Keratinocyte (primary cell): ENCODE data around the gene TUBGCP6. TPM values are rescaled to one million over a fixed set of nuclear protein-coding genes. Genes with fewer than 3 reads are reported as not detected.

Source experiments
- DNase-seq: peaks from one replicate; pipeline ENCODE4 v3.0.0-alpha.2; 2011; ENCODE audit warnings: low read depth, missing footprints, low spot score
- FAIRE-seq: peaks from 2 replicates; lab custom pipeline; 2011; peaks lifted over from hg19 to GRCh38; lab: Jason Lieb, UNC
- H2AFZ ChIP-seq: 2 replicates; pipeline ENCODE4 v1.6.0; 2012; ENCODE audit warnings: low read length, control low read depth, inconsistent platforms; ENCODE audit not compliant: control insufficient read depth
- H3K27ac ChIP-seq: 2 replicates; pipeline ENCODE4 v1.5.1; 2011; ENCODE audit warnings: low read length; ENCODE audit not compliant: control insufficient read depth, insufficient read depth
- H3K27me3 ChIP-seq: 3 replicates; pipeline ENCODE4 v1.6.0; 2011; ENCODE audit warnings: low read length; ENCODE audit not compliant: control insufficient read depth, insufficient read depth; ENCODE audit errors: extremely low read depth
- H3K36me3 ChIP-seq, 2 experiments: 2 replicates in 1 of 2; 3 replicates in 1 of 2; pipeline ENCODE4 v1.5.1; 2011; ENCODE audit warnings: low read length in 2 of 2, mild to moderate bottlenecking in 1 of 2; ENCODE audit not compliant: control insufficient read depth in 2 of 2, insufficient read depth in 2 of 2; ENCODE audit errors: extremely low read depth in 1 of 2
- H3K4me1 ChIP-seq: 3 replicates; pipeline ENCODE4 v1.5.1; 2011; ENCODE audit warnings: low read length; ENCODE audit not compliant: control insufficient read depth, insufficient read depth; ENCODE audit errors: extremely low read depth
- H3K4me2 ChIP-seq: 3 replicates; pipeline ENCODE4 v1.6.0; 2011; ENCODE audit warnings: low read depth, low read length; ENCODE audit not compliant: control insufficient read depth, insufficient read depth; ENCODE audit errors: extremely low read depth
- H3K4me3 ChIP-seq, 3 experiments: fragments of 200-600 bp in 1 of 3; sonication (generic) in 1 of 3; 2 replicates in 2 of 3; 3 replicates in 1 of 3; pipeline ENCODE4 v1.5.1; 2011 to 2016; ENCODE audit warnings: low read length in 3 of 3, mild to moderate bottlenecking in 3 of 3, control low read depth in 2 of 3, inconsistent platforms in 1 of 3, low read depth in 1 of 3, mixed read lengths in 1 of 3, mixed run types in 1 of 3, moderate library complexity in 1 of 3; ENCODE audit not compliant: control insufficient read depth in 2 of 3, insufficient read depth in 2 of 3; ENCODE audit errors: extremely low read depth in 1 of 3
- H3K79me2 ChIP-seq: 2 replicates; pipeline ENCODE4 v1.6.0; 2012; ENCODE audit warnings: low read length; ENCODE audit not compliant: control insufficient read depth, insufficient read depth
- H3K9ac ChIP-seq: 3 replicates; pipeline ENCODE4 v1.6.0; 2011; ENCODE audit warnings: low read length; ENCODE audit not compliant: control insufficient read depth, insufficient read depth; ENCODE audit errors: extremely low read depth
- H3K9me1 ChIP-seq: 3 replicates; pipeline ENCODE4 v1.6.0; 2011; ENCODE audit warnings: low read length; ENCODE audit not compliant: control insufficient read depth, insufficient read depth; ENCODE audit errors: extremely low read depth
- H3K9me3 ChIP-seq: 2 replicates; pipeline ENCODE4 v1.5.1; 2012; ENCODE audit warnings: low read depth, low read length; ENCODE audit not compliant: control insufficient read depth
- H4K20me1 ChIP-seq: 3 replicates; pipeline ENCODE4 v1.6.0; 2011; ENCODE audit warnings: low read length; ENCODE audit not compliant: control insufficient read depth, insufficient read depth; ENCODE audit errors: extremely low read depth
- EZH2 ChIP-seq: IDR thresholded peaks from one replicate; pipeline ENCODE4 v1.6.1; 2012; ENCODE audit warnings: inconsistent platforms, mild to moderate bottlenecking, low read length, moderate library complexity
- dilution Hi-C: fragments of 300-500 bp; cut with MboI; formaldehyde crosslinking; loops from one replicate; pipeline ENCODE4 v1.7.0; 2020; ENCODE audit warnings: low sequenced_read_pairs; ENCODE audit not compliant: extremely low pct_ligation_motif_present
- polyA plus RNA-seq, 5 experiments: library from polyadenylated mRNA; depleted of rRNA in 3 of 5; stranded (reverse) in 3 of 5; stranded (forward) in 1 of 5; unstranded in 1 of 5; fragments of >200 nt; gene quantifications; 1 replicate in 1 of 5; 2 replicates in 3 of 5; 3 replicates in 1 of 5; pipeline versions ENCODE4 v1.2.1 to v1.2.3, GENCODE V29; 2011 to 2012; ENCODE audit warnings: missing spikeins in 2 of 5, low read depth in 1 of 5, low replicate concordance in 1 of 5
- TF ChIP-seq, protein P1 (sequence below), 3 experiments: IDR thresholded peaks in 1 of 3; conservative IDR thresholded peaks in 1 of 3; optimal IDR thresholded peaks in 1 of 3; 2 replicates in 2 of 3; 3 replicates in 1 of 3; pipeline versions ENCODE3 to v1.5.1; 2011; ENCODE audit warnings: low read length in 3 of 3, mild to moderate bottlenecking in 3 of 3, moderate library complexity in 2 of 3, control low read depth in 1 of 3, inconsistent platforms in 1 of 3; ENCODE audit not compliant: insufficient read depth in 2 of 3; ENCODE audit errors: extremely low read depth in 1 of 3

The TUBGCP6 gene
- polyA plus RNA-seq, 1 donor (not counting 4 experiments of a cell fraction or from before 2014, with no cell fraction given): 10.1 TPM

DNA sequence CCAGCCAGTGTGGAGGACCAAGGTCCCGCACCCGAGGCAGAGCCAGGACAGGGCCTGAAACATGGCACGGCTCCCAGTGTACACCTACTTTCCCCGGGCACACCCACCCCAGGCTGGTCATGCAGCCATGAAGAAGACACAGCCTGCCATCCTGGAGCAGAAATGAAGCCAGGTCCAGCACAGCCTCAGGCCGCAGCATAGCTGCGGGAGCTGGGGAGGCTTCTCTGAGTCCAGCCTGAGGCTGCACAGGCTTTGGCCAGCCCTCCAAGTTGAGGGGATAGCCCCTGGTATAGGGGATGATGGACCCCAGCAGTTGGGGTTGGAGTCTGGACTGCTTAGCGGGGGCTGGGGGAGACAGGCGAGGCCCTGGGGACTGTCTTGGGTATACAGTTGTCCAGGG, 9.1 kb upstream of the TUBGCP6 start:
- H3K9me3 ChIP-seq: no peaks in the 10 kb centered on the region
- H3K4me2 ChIP-seq: no peak overlapping the region
- no peak for TF ChIP-seq EZH2
- TF ChIP-seq, protein P1, sequence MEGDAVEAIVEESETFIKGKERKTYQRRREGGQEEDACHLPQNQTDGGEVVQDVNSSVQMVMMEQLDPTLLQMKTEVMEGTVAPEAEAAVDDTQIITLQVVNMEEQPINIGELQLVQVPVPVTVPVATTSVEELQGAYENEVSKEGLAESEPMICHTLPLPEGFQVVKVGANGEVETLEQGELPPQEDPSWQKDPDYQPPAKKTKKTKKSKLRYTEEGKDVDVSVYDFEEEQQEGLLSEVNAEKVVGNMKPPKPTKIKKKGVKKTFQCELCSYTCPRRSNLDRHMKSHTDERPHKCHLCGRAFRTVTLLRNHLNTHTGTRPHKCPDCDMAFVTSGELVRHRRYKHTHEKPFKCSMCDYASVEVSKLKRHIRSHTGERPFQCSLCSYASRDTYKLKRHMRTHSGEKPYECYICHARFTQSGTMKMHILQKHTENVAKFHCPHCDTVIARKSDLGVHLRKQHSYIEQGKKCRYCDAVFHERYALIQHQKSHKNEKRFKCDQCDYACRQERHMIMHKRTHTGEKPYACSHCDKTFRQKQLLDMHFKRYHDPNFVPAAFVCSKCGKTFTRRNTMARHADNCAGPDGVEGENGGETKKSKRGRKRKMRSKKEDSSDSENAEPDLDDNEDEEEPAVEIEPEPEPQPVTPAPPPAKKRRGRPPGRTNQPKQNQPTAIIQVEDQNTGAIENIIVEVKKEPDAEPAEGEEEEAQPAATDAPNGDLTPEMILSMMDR (optimal IDR thresholded peaks at IDR 0.05 in 1 of 3, IDR thresholded peaks at IDR 0.05 in 1 of 3, conservative IDR thresholded peaks at IDR 0.05 in 1 of 3; ENCODE audit: extremely low read depth in 1 of 3, insufficient read depth in 2 of 3, low read length in 3 of 3): no peak
- no peak overlapping the region for H3K4me3 ChIP-seq
- H3K4me1 ChIP-seq: peaks cover 6% of the 10 kb centered on the region
- H3K27me3 ChIP-seq: no peaks in the 10 kb centered on the region
- H3K79me2 ChIP-seq: no peaks in the 10 kb centered on the region
- H4K20me1 ChIP-seq: no peaks in the 10 kb centered on the region
- dilution Hi-C loops: no loop called here
- no peak overlapping the region for H2AFZ ChIP-seq
- no peak overlapping the region for H3K9ac ChIP-seq
- no peak overlapping the region for H3K27ac ChIP-seq
- H3K36me3 ChIP-seq: peaks cover 3 to 5% of the 10 kb centered on the region in 2 experiments
- DNase-seq: no peak
- no peaks in the 10 kb centered on the region for H3K9me1 ChIP-seq
- no peak for FAIRE-seq

DNA sequence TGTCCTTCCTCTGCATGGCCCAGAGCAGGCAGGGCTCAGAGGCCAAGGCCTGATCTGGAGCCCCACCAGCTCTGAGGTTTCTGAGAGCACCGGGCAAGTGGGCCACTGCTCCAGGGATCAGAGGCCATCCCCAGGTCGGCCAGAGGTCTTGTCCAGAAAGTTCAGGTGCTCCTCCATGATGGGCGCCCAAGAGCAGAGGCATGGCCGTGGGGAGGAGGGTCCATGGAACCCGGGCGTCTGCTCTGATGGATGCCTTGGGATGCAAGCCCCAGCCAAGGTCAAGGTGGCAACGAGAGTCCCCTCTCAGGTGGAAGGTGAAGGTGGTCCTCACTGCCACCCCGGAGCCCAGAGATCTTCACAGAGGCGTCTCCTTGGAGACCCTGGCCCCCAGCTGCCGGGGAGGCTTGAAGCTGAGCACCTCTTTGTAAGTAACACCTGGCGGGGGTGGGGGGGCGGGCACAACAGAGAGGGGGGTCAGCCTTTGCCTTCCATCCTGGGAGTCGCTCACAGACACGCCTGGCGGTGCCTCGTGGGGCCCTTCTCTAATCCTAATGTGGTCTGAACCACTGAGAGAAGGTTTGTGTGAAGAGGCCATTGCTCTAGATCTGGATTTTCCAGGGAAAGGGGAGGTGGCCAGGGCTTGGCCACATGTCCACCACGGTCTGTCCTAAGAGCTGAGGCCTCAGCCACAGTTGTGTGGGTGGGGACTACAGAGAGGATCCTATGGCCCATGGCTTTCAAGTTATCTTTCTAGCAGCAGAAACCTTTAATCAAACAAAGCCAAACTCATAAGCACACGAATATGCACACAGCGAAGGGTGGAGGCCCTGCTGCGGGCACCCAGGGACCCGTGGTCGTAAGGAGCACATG, 8.5 kb upstream of the TUBGCP6 start:
- H3K9me1 ChIP-seq: no peaks in the 10 kb centered on the region
- dilution Hi-C loops: no loop called here
- H3K4me2 ChIP-seq: no peak overlapping the region
- H4K20me1 ChIP-seq: no peaks in the 10 kb centered on the region
- H2AFZ ChIP-seq: no peak overlapping the region
- H3K36me3 ChIP-seq: peaks cover 3 to 5% of the 10 kb centered on the region in 2 experiments
- peaks cover 6% of the 10 kb centered on the region for H3K4me1 ChIP-seq
- no peaks in the 10 kb centered on the region for H3K27me3 ChIP-seq
- no peak overlapping the region for H3K4me3 ChIP-seq
- no peak overlapping the region for H3K27ac ChIP-seq
- no peak for FAIRE-seq
- TF ChIP-seq, protein P1 (optimal IDR thresholded peaks at IDR 0.05 in 1 of 3, IDR thresholded peaks at IDR 0.05 in 1 of 3, conservative IDR thresholded peaks at IDR 0.05 in 1 of 3; ENCODE audit: extremely low read depth in 1 of 3, insufficient read depth in 2 of 3, low read length in 3 of 3): no peak
- no peak for TF ChIP-seq EZH2
- no peaks in the 10 kb centered on the region for H3K9me3 ChIP-seq
- no peaks in the 10 kb centered on the region for H3K79me2 ChIP-seq
- no peak for DNase-seq
- H3K9ac ChIP-seq: no peak overlapping the region
